WTC11 (cell line): ENCODE results near the gene NDRG3. TPM values are rescaled to one million over a fixed set of nuclear protein-coding genes. Genes with fewer than 3 reads are reported as not detected.

Experiments used
- ATAC-seq: fragments of 200-7000 bp; cut with Tn5 transposase; 2 replicates; pipeline ENCODE4 v1.10.0; 2021; ENCODE audit warnings: mild to moderate bottlenecking, moderate library complexity
- CTCF ChIA-PET: fragments of 300-600 bp; sonication (Branson Sonifier 250); formaldehyde crosslinking; loops from one replicate; lab custom pipeline; 2021; ENCODE audit warnings: antibody characterized with exemption; lab: Charles Lee
- POLR2A ChIA-PET: fragments of 350-600 bp; sonication (Branson Sonifier 250); formaldehyde crosslinking; loops from one replicate; lab custom pipeline; 2021; ENCODE audit warnings: antibody characterized with exemption; lab: Charles Lee
- DNase-seq: peaks from one replicate; pipeline ENCODE4 v3.0.0; 2021; ENCODE audit warnings: low spot score
- H3K27ac Mint-ChIP-seq: 2 replicates; pipeline ENCODE4 v1.8.0; 2021; ENCODE audit warnings: mixed read lengths
- H3K27me3 Mint-ChIP-seq: 2 replicates; pipeline ENCODE4 v1.8.0; 2021; ENCODE audit warnings: low read depth, mild to moderate bottlenecking, moderate library complexity, mixed read lengths
- H3K36me3 Mint-ChIP-seq: 2 replicates; pipeline ENCODE4 v1.8.0; 2021; ENCODE audit warnings: mixed read lengths
- H3K4me1 Mint-ChIP-seq: 2 replicates; pipeline ENCODE4 v1.8.0; 2022; ENCODE audit warnings: mixed read lengths
- H3K4me3 Mint-ChIP-seq: 2 replicates; pipeline ENCODE4 v1.8.0; 2021; ENCODE audit warnings: mild to moderate bottlenecking, moderate library complexity, mixed read lengths
- H3K9me3 Mint-ChIP-seq: 2 replicates; pipeline ENCODE4 v1.8.0; 2021; ENCODE audit warnings: mixed read lengths
- ESRRA ChIP-seq: sonication (generic); formaldehyde crosslinking; IDR thresholded peaks from 2 replicates; pipeline ENCODE4 v1.8.1; 2022; ENCODE audit warnings: mild to moderate bottlenecking, missing genetic modification reagents, borderline replicate concordance
- GTF2I ChIP-seq: fragments of 250-450 bp; sonication (Bioruptor Pico); conservative IDR thresholded peaks from 2 replicates; pipeline ENCODE4 v1.4.0; 2021; ENCODE audit warnings: mild to moderate bottlenecking
- HMGA2 ChIP-seq: fragments of 250-450 bp; sonication (Bioruptor Pico); IDR thresholded peaks from 2 replicates; pipeline ENCODE4 v1.4.0; 2021; ENCODE audit warnings: mild to moderate bottlenecking, moderate library complexity
- SP1 ChIP-seq: sonication (generic); formaldehyde crosslinking; conservative IDR thresholded peaks from 2 replicates; pipeline ENCODE4 v1.8.1; 2022; ENCODE audit warnings: missing genetic modification reagents
- ZNF263 ChIP-seq: sonication (generic); formaldehyde crosslinking; IDR thresholded peaks from 2 replicates; pipeline ENCODE4 v1.8.1; 2022; ENCODE audit warnings: low read depth, mild to moderate bottlenecking, moderate library complexity, missing genetic modification reagents
- total RNA-seq: library from RNA; stranded (reverse); gene quantifications from 3 replicates; pipeline ENCODE4 v1.2.3, GENCODE V29; 2021
- TF ChIP-seq, protein P1 (sequence below): sonication (generic); formaldehyde crosslinking; IDR thresholded peaks from 2 replicates; pipeline ENCODE4 v1.8.0; 2022; ENCODE audit warnings: mild to moderate bottlenecking, missing genetic modification reagents
- TF ChIP-seq, protein P2 (sequence below): sonication (generic); formaldehyde crosslinking; IDR thresholded peaks from 2 replicates; pipeline ENCODE4 v1.8.1; 2023; ENCODE audit warnings: mild to moderate bottlenecking, missing genetic modification reagents
- TF ChIP-seq, protein P3 (sequence below): sonication (generic); formaldehyde crosslinking; IDR thresholded peaks from 2 replicates; pipeline ENCODE4 v1.8.1; 2022; ENCODE audit warnings: missing genetic modification reagents, borderline replicate concordance
- TF ChIP-seq, protein P4 (sequence below): sonication (generic); formaldehyde crosslinking; IDR thresholded peaks from 2 replicates; pipeline ENCODE4 v1.8.0; 2022; ENCODE audit warnings: mild to moderate bottlenecking, missing genetic modification reagents
- TF ChIP-seq, protein P5 (sequence below): sonication (generic); formaldehyde crosslinking; IDR thresholded peaks from 2 replicates; pipeline ENCODE4 v1.8.1; 2023; ENCODE audit warnings: mild to moderate bottlenecking, missing genetic modification reagents, borderline replicate concordance
- TF ChIP-seq, protein P6 (sequence below): sonication (generic); formaldehyde crosslinking; IDR thresholded peaks from 2 replicates; pipeline ENCODE4 v1.8.0; 2022; ENCODE audit warnings: missing genetic modification reagents
- TF ChIP-seq, protein P7 (sequence below): sonication (generic); formaldehyde crosslinking; IDR thresholded peaks from 2 replicates; pipeline ENCODE4 v1.8.0; 2023; ENCODE audit warnings: missing genetic modification reagents
- TF ChIP-seq, protein P8 (sequence below): sonication (generic); formaldehyde crosslinking; IDR thresholded peaks from 2 replicates; pipeline ENCODE4 v1.8.1; 2022; ENCODE audit warnings: low read depth, missing genetic modification reagents, borderline replicate concordance
- TF ChIP-seq, protein P9 (sequence below): sonication (generic); formaldehyde crosslinking; IDR thresholded peaks from 2 replicates; pipeline ENCODE4 v1.8.0; 2023; ENCODE audit warnings: missing genetic modification reagents, mild to moderate bottlenecking, borderline replicate concordance

Gene NDRG3
- total RNA-seq, 1 experiment from 2014 or later, result 27.0 TPM

DNA sequence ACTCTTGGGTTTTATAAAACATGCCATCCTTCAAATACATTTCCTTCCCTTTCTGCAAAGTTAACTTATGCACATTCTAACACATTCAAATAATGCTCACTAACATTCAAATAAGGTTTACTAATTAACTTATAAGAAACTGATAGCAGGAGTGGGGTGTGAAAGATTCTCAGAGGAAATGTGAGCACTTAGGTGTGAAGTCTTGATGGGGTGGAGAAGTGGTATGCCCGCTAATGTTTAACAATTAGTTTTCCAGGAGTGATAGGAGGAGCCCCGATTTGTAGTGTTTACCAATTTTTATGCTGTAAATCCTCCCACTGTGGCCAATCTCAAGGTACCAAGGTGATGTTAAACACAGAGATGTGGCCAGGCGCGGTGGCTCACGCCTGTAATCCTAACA is 46.0 kb upstream of the NDRG3 start:
- Mint-ChIP-seq H3K9me3 (no peaks in the 10 kb centered on the region), H3K4me3 (no peak overlapping the region), H3K4me1 (no peaks in the 10 kb centered on the region), H3K27ac (no peak overlapping the region), H3K36me3 (peaks cover 30% of the 10 kb centered on the region), H3K27me3 (no peaks in the 10 kb centered on the region)
- ChIA-PET CTCF (interaction anchor here (0.6 to 4.4 kb wide), 18 partner anchors 11 to 128 kb away, joined by 3 to 41 read pairs (median 4); partner anchors contain the start of gene DSN1), POLR2A (no interaction called here)
- no peak for ATAC-seq
- DNase-seq, result no peak
- TF ChIP-seq, protein P1, sequence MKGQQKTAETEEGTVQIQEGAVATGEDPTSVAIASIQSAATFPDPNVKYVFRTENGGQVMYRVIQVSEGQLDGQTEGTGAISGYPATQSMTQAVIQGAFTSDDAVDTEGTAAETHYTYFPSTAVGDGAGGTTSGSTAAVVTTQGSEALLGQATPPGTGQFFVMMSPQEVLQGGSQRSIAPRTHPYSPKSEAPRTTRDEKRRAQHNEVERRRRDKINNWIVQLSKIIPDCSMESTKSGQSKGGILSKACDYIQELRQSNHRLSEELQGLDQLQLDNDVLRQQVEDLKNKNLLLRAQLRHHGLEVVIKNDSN (CRISPR knock-in tag), result no peak
- TF ChIP-seq, protein P2, sequence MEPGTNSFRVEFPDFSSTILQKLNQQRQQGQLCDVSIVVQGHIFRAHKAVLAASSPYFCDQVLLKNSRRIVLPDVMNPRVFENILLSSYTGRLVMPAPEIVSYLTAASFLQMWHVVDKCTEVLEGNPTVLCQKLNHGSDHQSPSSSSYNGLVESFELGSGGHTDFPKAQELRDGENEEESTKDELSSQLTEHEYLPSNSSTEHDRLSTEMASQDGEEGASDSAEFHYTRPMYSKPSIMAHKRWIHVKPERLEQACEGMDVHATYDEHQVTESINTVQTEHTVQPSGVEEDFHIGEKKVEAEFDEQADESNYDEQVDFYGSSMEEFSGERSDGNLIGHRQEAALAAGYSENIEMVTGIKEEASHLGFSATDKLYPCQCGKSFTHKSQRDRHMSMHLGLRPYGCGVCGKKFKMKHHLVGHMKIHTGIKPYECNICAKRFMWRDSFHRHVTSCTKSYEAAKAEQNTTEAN (CRISPR knock-in tag), result no peak
- TF ChIP-seq, protein P3, sequence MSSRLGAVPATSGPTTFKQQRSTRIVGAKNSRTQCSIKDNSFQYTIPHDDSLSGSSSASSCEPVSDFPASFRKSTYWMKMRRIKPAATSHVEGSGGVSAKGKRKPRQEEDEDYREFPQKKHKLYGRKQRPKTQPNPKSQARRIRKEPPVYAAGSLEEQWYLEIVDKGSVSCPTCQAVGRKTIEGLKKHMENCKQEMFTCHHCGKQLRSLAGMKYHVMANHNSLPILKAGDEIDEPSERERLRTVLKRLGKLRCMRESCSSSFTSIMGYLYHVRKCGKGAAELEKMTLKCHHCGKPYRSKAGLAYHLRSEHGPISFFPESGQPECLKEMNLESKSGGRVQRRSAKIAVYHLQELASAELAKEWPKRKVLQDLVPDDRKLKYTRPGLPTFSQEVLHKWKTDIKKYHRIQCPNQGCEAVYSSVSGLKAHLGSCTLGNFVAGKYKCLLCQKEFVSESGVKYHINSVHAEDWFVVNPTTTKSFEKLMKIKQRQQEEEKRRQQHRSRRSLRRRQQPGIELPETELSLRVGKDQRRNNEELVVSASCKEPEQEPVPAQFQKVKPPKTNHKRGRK (CRISPR knock-in tag), result no peak
- no peak for TF ChIP-seq HMGA2 (CRISPR knock-in tag)
- no peak for TF ChIP-seq ESRRA (CRISPR knock-in tag)
- TF ChIP-seq, protein P4, sequence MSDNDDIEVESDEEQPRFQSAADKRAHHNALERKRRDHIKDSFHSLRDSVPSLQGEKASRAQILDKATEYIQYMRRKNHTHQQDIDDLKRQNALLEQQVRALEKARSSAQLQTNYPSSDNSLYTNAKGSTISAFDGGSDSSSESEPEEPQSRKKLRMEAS, result no peak
- TF ChIP-seq, all 79 proteins: peak for 0

DNA sequence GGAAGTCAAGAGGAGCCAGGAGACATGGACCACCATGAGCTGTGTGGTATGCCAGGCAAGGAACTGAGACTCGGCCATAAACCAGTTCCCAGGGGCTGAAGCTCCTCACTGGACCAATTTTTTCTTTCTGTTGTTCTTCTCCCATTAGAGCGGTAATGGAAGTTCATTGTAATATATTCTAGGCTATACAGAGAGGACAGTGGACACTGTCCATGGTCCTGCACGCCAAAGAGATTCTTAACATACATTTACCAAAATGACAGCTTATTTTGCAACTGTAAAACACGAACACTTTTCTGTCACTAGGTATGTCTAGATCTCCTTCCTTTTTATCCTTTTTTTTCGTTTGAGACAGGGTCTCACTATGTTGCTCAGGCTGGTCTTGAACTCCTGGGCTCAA is 40.8 kb upstream of the NDRG3 start:
- ChIA-PET CTCF (interaction anchor here (1.9 to 2.8 kb wide), 2 partner anchors 12 to 22 kb away, joined by 8 to 9 read pairs; partner anchors contain the start of gene DSN1), POLR2A (no interaction called here)
- Mint-ChIP-seq H3K9me3 (no peaks in the 10 kb centered on the region), H3K36me3 (peaks cover 24% of the 10 kb centered on the region; the same call in 1 of the 2 replicates), H3K27me3 (no peaks in the 10 kb centered on the region), H3K27ac (no peak overlapping the region), H3K4me3 (no peak overlapping the region), H3K4me1 (no peaks in the 10 kb centered on the region)
- no peak for ATAC-seq
- DNase-seq, result no peak
- TF ChIP-seq SP1 (CRISPR knock-in tag) (no peak), GTF2I (CRISPR knock-in tag) (no peak), ZNF263 (no peak)
- TF ChIP-seq, protein P5, sequence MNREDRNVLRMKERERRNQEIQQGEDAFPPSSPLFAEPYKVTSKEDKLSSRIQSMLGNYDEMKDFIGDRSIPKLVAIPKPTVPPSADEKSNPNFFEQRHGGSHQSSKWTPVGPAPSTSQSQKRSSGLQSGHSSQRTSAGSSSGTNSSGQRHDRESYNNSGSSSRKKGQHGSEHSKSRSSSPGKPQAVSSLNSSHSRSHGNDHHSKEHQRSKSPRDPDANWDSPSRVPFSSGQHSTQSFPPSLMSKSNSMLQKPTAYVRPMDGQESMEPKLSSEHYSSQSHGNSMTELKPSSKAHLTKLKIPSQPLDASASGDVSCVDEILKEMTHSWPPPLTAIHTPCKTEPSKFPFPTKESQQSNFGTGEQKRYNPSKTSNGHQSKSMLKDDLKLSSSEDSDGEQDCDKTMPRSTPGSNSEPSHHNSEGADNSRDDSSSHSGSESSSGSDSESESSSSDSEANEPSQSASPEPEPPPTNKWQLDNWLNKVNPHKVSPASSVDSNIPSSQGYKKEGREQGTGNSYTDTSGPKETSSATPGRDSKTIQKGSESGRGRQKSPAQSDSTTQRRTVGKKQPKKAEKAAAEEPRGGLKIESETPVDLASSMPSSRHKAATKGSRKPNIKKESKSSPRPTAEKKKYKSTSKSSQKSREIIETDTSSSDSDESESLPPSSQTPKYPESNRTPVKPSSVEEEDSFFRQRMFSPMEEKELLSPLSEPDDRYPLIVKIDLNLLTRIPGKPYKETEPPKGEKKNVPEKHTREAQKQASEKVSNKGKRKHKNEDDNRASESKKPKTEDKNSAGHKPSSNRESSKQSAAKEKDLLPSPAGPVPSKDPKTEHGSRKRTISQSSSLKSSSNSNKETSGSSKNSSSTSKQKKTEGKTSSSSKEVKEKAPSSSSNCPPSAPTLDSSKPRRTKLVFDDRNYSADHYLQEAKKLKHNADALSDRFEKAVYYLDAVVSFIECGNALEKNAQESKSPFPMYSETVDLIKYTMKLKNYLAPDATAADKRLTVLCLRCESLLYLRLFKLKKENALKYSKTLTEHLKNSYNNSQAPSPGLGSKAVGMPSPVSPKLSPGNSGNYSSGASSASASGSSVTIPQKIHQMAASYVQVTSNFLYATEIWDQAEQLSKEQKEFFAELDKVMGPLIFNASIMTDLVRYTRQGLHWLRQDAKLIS (CRISPR knock-in tag), result no peak
- TF ChIP-seq, protein P6, sequence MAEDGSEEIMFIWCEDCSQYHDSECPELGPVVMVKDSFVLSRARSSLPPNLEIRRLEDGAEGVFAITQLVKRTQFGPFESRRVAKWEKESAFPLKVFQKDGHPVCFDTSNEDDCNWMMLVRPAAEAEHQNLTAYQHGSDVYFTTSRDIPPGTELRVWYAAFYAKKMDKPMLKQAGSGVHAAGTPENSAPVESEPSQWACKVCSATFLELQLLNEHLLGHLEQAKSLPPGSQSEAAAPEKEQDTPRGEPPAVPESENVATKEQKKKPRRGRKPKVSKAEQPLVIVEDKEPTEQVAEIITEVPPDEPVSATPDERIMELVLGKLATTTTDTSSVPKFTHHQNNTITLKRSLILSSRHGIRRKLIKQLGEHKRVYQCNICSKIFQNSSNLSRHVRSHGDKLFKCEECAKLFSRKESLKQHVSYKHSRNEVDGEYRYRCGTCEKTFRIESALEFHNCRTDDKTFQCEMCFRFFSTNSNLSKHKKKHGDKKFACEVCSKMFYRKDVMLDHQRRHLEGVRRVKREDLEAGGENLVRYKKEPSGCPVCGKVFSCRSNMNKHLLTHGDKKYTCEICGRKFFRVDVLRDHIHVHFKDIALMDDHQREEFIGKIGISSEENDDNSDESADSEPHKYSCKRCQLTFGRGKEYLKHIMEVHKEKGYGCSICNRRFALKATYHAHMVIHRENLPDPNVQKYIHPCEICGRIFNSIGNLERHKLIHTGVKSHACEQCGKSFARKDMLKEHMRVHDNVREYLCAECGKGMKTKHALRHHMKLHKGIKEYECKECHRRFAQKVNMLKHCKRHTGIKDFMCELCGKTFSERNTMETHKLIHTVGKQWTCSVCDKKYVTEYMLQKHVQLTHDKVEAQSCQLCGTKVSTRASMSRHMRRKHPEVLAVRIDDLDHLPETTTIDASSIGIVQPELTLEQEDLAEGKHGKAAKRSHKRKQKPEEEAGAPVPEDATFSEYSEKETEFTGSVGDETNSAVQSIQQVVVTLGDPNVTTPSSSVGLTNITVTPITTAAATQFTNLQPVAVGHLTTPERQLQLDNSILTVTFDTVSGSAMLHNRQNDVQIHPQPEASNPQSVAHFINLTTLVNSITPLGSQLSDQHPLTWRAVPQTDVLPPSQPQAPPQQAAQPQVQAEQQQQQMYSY (CRISPR knock-in tag), result no peak
- TF ChIP-seq, protein P7, sequence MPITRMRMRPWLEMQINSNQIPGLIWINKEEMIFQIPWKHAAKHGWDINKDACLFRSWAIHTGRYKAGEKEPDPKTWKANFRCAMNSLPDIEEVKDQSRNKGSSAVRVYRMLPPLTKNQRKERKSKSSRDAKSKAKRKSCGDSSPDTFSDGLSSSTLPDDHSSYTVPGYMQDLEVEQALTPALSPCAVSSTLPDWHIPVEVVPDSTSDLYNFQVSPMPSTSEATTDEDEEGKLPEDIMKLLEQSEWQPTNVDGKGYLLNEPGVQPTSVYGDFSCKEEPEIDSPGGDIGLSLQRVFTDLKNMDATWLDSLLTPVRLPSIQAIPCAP (CRISPR knock-in tag), result no peak
- TF ChIP-seq, protein P8, sequence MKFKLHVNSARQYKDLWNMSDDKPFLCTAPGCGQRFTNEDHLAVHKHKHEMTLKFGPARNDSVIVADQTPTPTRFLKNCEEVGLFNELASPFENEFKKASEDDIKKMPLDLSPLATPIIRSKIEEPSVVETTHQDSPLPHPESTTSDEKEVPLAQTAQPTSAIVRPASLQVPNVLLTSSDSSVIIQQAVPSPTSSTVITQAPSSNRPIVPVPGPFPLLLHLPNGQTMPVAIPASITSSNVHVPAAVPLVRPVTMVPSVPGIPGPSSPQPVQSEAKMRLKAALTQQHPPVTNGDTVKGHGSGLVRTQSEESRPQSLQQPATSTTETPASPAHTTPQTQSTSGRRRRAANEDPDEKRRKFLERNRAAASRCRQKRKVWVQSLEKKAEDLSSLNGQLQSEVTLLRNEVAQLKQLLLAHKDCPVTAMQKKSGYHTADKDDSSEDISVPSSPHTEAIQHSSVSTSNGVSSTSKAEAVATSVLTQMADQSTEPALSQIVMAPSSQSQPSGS (CRISPR knock-in tag), result no peak
- TF ChIP-seq, protein P9, sequence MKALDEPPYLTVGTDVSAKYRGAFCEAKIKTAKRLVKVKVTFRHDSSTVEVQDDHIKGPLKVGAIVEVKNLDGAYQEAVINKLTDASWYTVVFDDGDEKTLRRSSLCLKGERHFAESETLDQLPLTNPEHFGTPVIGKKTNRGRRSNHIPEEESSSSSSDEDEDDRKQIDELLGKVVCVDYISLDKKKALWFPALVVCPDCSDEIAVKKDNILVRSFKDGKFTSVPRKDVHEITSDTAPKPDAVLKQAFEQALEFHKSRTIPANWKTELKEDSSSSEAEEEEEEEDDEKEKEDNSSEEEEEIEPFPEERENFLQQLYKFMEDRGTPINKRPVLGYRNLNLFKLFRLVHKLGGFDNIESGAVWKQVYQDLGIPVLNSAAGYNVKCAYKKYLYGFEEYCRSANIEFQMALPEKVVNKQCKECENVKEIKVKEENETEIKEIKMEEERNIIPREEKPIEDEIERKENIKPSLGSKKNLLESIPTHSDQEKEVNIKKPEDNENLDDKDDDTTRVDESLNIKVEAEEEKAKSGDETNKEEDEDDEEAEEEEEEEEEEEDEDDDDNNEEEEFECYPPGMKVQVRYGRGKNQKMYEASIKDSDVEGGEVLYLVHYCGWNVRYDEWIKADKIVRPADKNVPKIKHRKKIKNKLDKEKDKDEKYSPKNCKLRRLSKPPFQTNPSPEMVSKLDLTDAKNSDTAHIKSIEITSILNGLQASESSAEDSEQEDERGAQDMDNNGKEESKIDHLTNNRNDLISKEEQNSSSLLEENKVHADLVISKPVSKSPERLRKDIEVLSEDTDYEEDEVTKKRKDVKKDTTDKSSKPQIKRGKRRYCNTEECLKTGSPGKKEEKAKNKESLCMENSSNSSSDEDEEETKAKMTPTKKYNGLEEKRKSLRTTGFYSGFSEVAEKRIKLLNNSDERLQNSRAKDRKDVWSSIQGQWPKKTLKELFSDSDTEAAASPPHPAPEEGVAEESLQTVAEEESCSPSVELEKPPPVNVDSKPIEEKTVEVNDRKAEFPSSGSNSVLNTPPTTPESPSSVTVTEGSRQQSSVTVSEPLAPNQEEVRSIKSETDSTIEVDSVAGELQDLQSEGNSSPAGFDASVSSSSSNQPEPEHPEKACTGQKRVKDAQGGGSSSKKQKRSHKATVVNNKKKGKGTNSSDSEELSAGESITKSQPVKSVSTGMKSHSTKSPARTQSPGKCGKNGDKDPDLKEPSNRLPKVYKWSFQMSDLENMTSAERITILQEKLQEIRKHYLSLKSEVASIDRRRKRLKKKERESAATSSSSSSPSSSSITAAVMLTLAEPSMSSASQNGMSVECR (CRISPR knock-in tag), result no peak
